Osteoblast (primary cell): ENCODE data around the gene PAQR6. TPM values are rescaled to one million over a fixed set of nuclear protein-coding genes. Genes with fewer than 3 reads are reported as not detected.

Source experiments
- DNase-seq: peaks from one replicate; pipeline ENCODE4 v3.0.0; 2011; ENCODE audit warnings: low spot score, mixed read lengths; ENCODE audit not compliant: insufficient read length; ENCODE audit errors: missing footprints
- H2AFZ ChIP-seq: 2 replicates; pipeline ENCODE4 v1.6.0; 2011; ENCODE audit warnings: mild to moderate bottlenecking, low read length
- H3K27ac ChIP-seq: 2 replicates; pipeline ENCODE4 v1.5.1; 2011; ENCODE audit warnings: mild to moderate bottlenecking, low read depth, low read length, moderate library complexity
- H3K27me3 ChIP-seq: 2 replicates; pipeline ENCODE4 v1.6.0; 2012; ENCODE audit warnings: mild to moderate bottlenecking, control low read depth, inconsistent platforms, low read length, moderate library complexity; ENCODE audit not compliant: insufficient read depth
- H3K36me3 ChIP-seq: 2 replicates; pipeline ENCODE4 v1.5.1; 2011; ENCODE audit warnings: mild to moderate bottlenecking, low read length, control low read depth, moderate library complexity; ENCODE audit not compliant: insufficient read depth
- H3K4me1 ChIP-seq: 2 replicates; pipeline ENCODE4 v1.5.1; 2011; ENCODE audit warnings: mild to moderate bottlenecking, low read length, control low read depth, moderate library complexity; ENCODE audit not compliant: insufficient read depth
- H3K4me2 ChIP-seq: 2 replicates; pipeline ENCODE4 v1.6.0; 2011; ENCODE audit warnings: mild to moderate bottlenecking, low read length; ENCODE audit not compliant: insufficient read depth
- H3K4me3 ChIP-seq: fragments of 200-600 bp; sonication (generic); 3 replicates; pipeline ENCODE4 v1.5.1; 2012; ENCODE audit warnings: mild to moderate bottlenecking, low read length, inconsistent platforms; ENCODE audit not compliant: insufficient read depth
- H3K79me2 ChIP-seq: 2 replicates; pipeline ENCODE4 v1.6.0; 2012; ENCODE audit warnings: mild to moderate bottlenecking, low read length, control low read depth, inconsistent platforms; ENCODE audit not compliant: insufficient read depth
- H3K9me3 ChIP-seq: 2 replicates; pipeline ENCODE4 v1.5.1; 2011; ENCODE audit warnings: low read depth, low read length, control low read depth
- H4K20me1 ChIP-seq: 2 replicates; pipeline ENCODE4 v1.6.0; 2012; ENCODE audit warnings: mild to moderate bottlenecking, low read length, control low read depth; ENCODE audit not compliant: insufficient read depth
- CTCF ChIP-seq: IDR thresholded peaks from 2 replicates; pipeline ENCODE4 v1.5.1; 2011; ENCODE audit warnings: mild to moderate bottlenecking, low read depth, low read length, moderate library complexity; ENCODE audit errors: extremely low read depth
- total RNA-seq: library from RNA; depleted of rRNA; stranded (reverse); fragments of >200 nt; gene quantifications from 2 replicates; pipeline ENCODE4 v1.2.3, GENCODE V29; 2012

Gene PAQR6
- total RNA-seq, 1 donor, result 0.36 TPM

GRCh38 chr1:156276532-156276931 is 28.7 kb upstream of the PAQR6 start:
- peaks cover 41% of the 10 kb centered on the region for H3K79me2 ChIP-seq
- no peak for DNase-seq

DNA sequence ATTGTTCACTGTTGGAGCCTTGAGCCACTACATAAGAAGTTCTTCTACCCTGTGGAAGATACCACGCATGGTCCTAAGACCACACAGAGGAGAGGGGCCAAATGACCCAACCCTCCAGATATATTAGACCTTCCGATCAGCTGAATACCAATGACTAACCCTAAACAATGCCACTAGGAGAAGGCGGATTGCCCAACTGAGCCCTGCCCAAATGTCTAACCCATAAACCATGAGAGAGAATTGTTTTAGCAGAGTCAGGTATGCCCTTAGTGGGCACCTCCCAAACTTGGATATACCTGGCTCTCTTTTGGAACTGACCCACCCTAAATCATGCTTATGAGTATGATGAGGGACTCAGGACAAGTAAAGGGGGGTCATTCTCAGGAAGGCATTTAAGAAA is 22.5 kb upstream of the PAQR6 start:
- Histone ChIP-seq H3K4me3 (no peak overlapping the region), H3K9me3 (no peaks in the 10 kb centered on the region), H3K36me3 (peaks cover 86% of the 10 kb centered on the region), H3K27me3 (no peaks in the 10 kb centered on the region), H3K27ac (no peak overlapping the region), H3K4me1 (no peaks in the 10 kb centered on the region), H2AFZ (no peak overlapping the region), H4K20me1 (peaks cover 12% of the 10 kb centered on the region), H3K79me2 (peaks cover 3% of the 10 kb centered on the region), H3K4me2 (no peak overlapping the region)
- no peak for TF ChIP-seq CTCF
- no peak for DNase-seq

More at GRCh38 chr1:156276532-156276931, 28.7 kb upstream of the PAQR6 start:
- Histone ChIP-seq H3K4me2 (no peak overlapping the region), H3K4me1 (peaks cover 14% of the 10 kb centered on the region), H3K9me3 (no peaks in the 10 kb centered on the region), H4K20me1 (peaks cover 37% of the 10 kb centered on the region), H3K27me3 (no peaks in the 10 kb centered on the region), H3K27ac (peak overlapping the region; percentile 17), H3K4me3 (no peak overlapping the region), H2AFZ (no peak overlapping the region), H3K36me3 (peaks cover 74% of the 10 kb centered on the region)
- TF ChIP-seq CTCF, result no peak

GRCh38 chr1:156268336-156268735 is 20.5 kb upstream of the PAQR6 start:
- Histone ChIP-seq H3K79me2 (no peaks in the 10 kb centered on the region), H3K4me3 (no peak overlapping the region), H4K20me1 (peaks cover 11% of the 10 kb centered on the region), H3K27me3 (no peaks in the 10 kb centered on the region), H3K27ac (peak overlapping the region; percentile 24), H3K4me2 (no peak overlapping the region), H2AFZ (no peak overlapping the region), H3K9me3 (no peaks in the 10 kb centered on the region), H3K36me3 (peaks cover 76% of the 10 kb centered on the region), H3K4me1 (peaks cover 3% of the 10 kb centered on the region)
- no peak for TF ChIP-seq CTCF
- DNase-seq, result peak; percentile 71

GRCh38 chr1:156266051-156266450 is 18.2 kb upstream of the PAQR6 start:
- DNase-seq, result no peak
- no peak overlapping the region for H3K4me2 ChIP-seq
- no peak overlapping the region for H2AFZ ChIP-seq
- H3K4me1 ChIP-seq, result peaks cover 15% of the 10 kb centered on the region
- H3K27ac ChIP-seq, result no peak overlapping the region
- H3K36me3 ChIP-seq, result peaks cover 72% of the 10 kb centered on the region
- peaks cover 2% of the 10 kb centered on the region for H3K79me2 ChIP-seq
- no peaks in the 10 kb centered on the region for H3K9me3 ChIP-seq
- H3K4me3 ChIP-seq, result no peak overlapping the region
- TF ChIP-seq CTCF, result no peak
- peaks cover 22% of the 10 kb centered on the region for H4K20me1 ChIP-seq
- H3K27me3 ChIP-seq, result no peaks in the 10 kb centered on the region
